SU-DHL-6 (cell line): ENCODE measurements around the gene DDX4.

Experiments
- EZH2phosphoT487 ChIP-seq: fragments of 200-600 bp; sonication (generic), shearing (Covaris generic); conservative IDR thresholded peaks from 2 replicates; pipeline ENCODE4 v1.6.1; 2018; ENCODE audit warnings: mild to moderate bottlenecking, antibody characterized with exemption, low read length, moderate library complexity, mixed read lengths
- TF ChIP-seq, protein P1 (sequence below): fragments of 200-600 bp; sonication (generic); IDR thresholded peaks from one replicate; pipeline ENCODE4 v1.5.1; 2017; ENCODE audit warnings: antibody characterized with exemption, mild to moderate bottlenecking, low read length, moderate library complexity; ENCODE audit not compliant: insufficient read depth, poor library complexity, severe bottlenecking

- TF ChIP-seq, protein P1, sequence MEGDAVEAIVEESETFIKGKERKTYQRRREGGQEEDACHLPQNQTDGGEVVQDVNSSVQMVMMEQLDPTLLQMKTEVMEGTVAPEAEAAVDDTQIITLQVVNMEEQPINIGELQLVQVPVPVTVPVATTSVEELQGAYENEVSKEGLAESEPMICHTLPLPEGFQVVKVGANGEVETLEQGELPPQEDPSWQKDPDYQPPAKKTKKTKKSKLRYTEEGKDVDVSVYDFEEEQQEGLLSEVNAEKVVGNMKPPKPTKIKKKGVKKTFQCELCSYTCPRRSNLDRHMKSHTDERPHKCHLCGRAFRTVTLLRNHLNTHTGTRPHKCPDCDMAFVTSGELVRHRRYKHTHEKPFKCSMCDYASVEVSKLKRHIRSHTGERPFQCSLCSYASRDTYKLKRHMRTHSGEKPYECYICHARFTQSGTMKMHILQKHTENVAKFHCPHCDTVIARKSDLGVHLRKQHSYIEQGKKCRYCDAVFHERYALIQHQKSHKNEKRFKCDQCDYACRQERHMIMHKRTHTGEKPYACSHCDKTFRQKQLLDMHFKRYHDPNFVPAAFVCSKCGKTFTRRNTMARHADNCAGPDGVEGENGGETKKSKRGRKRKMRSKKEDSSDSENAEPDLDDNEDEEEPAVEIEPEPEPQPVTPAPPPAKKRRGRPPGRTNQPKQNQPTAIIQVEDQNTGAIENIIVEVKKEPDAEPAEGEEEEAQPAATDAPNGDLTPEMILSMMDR: no peak
- TF ChIP-seq EZH2phosphoT487: no peak
Measured at GRCh38 chr5:55847837-55848236, 110.0 kb downstream of the DDX4 start.
